ENCODE measurements around the gene SFXN3.
A peak's percentile ranks its signal among the peaks of the same experiment; 100 is the strongest.

Gene SFXN3, protein sequence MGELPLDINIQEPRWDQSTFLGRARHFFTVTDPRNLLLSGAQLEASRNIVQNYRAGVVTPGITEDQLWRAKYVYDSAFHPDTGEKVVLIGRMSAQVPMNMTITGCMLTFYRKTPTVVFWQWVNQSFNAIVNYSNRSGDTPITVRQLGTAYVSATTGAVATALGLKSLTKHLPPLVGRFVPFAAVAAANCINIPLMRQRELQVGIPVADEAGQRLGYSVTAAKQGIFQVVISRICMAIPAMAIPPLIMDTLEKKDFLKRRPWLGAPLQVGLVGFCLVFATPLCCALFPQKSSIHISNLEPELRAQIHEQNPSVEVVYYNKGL

GRCh38 chr10:101031128-101031795, at the start of gene SFXN3, which contains the start of gene PDZD7:
Gene SFXN3, plus strand, starts transcription at chr10:101031234. Its CDS starts 3,461 bp downstream, at chr10:101034695.
Gene PDZD7, minus strand, starts transcription at chr10:101031129. Its CDS starts 910 bp downstream, at chr10:101030219.
- peak; percentile 98 for DNase-seq

DNA sequence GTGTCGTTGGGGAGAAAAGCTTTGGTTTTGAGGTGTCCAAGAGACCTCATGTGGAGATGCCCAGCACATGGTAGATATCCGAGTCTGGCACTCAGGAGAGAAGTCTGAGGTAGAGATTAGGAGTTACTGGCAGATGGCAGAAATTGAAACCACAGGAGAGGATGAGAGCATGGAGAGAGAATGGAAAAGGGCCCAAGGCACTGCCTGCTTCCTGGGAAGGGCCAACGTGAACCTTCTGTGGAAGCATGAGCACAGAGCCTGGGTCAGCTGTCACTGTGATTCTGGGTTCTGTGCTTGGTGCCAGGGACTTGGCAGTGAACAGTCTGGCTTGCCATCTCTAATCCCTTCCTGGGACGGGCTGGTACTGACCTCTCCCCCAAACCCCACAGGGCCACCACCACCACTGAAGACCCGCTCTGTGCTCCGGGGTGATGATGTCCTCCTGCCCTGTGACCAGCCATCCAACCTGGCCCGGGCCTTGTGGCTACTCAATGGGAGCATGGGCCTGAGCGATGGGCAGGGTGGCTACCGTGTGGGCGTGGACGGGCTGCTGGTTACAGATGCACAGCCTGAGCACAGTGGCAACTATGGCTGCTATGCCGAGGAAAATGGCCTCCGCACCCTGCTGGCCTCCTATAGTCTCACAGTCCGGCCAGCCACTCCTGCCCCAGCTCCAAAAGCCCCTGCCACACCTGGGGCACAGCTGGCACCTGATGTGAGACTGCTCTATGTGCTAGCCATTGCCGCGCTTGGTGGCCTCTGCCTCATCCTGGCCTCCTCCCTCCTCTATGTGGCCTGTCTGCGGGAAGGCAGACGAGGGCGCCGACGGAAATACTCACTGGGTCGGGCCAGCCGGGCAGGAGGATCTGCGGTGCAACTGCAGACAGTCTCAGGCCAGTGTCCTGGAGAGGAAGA, 47.9 kb upstream of the SFXN3 start:
- DNase-seq: no peak

- DNase-seq: no peak
These were observed 47.0 kb upstream of the SFXN3 start for GRCh38 chr10:100983868-100984671.

DNA sequence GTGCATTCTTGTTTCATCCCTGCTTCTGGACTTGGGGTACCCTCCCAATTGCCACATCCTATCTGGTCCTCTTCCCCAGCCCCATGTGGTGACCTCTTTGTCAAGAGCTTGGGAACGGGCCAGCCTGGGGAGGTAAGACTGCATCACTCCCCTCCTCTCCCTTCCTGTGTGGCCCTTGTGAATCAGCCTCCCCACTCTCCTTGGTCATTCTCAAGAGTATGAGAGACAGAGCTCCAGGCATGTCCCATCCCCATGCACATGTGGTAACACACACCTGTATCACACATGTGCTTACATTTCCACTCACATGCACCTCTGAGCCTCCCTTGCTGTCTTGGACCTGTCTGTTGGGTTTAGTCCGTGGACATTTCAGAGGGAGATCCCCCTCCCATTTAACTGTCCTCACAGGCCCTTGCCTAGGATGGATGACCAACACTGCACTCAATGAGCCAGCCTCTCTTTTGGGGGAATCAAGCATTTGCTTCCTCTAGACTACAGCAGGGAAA, 46.3 kb upstream of the SFXN3 start:
- no peak for DNase-seq

- no peak for DNase-seq
These were observed 45.7 kb upstream of the SFXN3 start for GRCh38 chr10:100985336-100985735.

GRCh38 chr10:100986623-100986951, 44.4 kb upstream of the SFXN3 start:
- no peak for DNase-seq

- DNase-seq: peak; percentile 91
These were observed 43.9 kb upstream of the SFXN3 start, which contains the start of the genes MRPL43 and TWNK for GRCh38 chr10:100986952-100987684. Gene MRPL43, minus strand, starts transcription at chr10:100987497. Its CDS starts 54 bp downstream, at chr10:100987443. Gene TWNK, plus strand, starts transcription at chr10:100987543. Its CDS starts 668 bp downstream, at chr10:100988211.

- DNase-seq: no peak
These were observed 43.4 kb upstream of the SFXN3 start for GRCh38 chr10:100987685-100988049.

DNA sequence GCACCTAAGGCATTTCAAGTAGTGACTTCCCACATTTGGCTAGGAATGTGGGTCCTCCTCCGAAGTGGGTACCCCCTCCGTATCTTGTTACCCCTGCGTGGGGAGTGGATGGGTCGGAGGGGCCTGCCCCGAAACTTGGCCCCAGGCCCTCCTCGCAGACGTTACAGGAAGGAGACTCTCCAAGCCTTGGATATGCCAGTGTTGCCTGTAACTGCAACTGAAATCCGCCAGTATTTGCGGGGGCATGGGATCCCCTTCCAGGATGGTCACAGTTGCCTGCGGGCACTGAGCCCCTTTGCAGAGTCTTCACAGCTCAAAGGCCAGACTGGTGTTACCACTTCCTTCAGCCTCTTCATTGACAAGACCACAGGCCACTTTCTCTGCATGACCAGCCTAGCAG, 42.9 kb upstream of the SFXN3 start:
- DNase-seq: no peak

DNA sequence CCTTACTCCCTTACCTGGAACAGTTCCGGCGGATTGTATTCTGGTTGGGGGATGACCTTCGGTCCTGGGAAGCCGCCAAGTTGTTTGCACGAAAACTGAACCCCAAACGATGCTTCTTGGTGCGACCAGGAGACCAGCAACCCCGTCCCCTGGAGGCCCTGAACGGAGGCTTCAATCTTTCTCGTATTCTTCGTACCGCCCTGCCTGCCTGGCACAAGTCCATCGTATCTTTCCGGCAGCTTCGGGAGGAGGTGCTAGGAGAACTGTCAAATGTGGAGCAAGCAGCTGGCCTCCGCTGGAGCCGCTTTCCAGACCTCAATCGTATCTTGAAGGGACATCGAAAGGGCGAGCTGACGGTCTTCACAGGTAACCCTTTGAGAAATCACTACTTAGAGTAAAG, 41.9 kb upstream of the SFXN3 start:
- DNase-seq: no peak

GRCh38 chr10:100993986-100994708, 36.9 kb upstream of the SFXN3 start:
- DNase-seq: no peak

- DNase-seq: no peak
These were observed 35.9 kb upstream of the SFXN3 start for GRCh38 chr10:100995181-100995580.

DNA sequence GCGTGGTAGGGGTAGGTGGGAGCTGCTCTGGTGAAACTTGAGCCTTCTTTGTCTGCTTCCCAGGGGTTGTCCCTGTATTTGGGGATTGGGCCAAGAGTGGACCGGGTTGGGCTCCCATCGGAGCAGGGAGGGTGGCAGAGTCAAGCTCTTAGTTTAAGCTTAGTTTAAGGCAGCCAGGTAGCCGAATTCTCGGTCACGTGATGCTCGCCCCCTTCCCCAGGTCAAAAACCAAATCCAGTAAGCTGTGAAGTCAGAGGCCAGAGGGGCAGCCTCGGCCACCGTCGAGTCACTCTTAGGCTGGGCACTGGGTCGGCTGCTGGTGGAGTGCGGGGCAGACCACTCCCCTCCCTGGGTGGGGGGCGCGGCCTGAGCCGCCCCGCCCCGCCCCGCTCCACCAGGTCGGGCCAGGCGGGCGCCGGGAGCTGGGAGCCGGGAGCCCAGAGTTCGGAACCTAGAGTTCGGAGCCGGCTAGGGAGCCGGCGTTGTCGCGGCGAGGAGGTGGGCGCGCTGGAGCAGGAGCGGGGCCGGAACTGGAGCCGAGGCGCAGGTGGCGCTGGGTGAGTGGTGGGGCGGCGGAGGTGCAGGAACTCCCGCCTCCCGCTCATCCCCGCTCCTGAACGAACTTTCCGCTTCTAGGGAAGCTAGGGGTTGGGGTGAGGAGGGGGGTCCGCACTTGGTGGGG, 34.2 kb upstream of the SFXN3 start:
- peak; percentile 50 for DNase-seq

DNA sequence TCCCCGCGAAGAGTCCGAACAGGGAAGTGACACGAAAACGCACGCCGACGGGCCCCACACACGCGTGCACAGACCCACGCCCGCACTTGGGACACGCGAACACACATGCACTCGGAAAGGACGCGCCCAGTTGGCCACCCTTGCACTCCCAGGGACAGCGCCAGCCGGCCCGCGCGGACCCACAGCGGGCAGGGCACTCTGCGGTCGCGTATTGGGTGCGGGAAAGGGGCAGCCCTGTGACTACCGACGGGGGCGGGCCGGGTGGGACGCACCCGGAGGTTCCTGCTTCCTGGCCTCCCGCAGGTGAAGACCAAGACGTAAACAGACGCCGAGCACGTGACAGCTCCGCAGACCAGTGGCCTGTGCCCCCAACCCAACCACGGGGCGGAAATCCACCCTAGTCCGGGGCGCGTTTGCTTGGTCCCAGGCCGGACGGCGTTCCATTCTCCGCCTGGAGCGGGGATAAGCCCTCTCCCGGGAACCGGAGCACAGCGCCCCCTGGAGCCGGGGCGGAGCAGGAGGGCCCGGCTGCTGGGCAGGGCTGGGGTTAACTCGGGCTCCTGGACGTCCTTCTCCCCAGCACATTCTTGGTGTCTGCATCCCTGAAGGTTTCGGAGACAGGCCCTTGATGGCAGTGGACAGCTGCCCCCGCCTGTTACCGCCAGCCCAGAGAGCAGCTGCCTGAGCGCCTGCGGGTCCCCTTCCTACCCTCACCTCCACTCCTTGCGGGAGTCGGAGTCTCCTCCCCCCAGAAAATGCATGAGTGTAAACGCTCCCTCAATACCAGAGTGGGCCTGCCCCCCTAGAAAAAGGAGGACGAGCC, 33.5 kb upstream of the SFXN3 start:
- peak; percentile 81 for DNase-seq

DNA sequence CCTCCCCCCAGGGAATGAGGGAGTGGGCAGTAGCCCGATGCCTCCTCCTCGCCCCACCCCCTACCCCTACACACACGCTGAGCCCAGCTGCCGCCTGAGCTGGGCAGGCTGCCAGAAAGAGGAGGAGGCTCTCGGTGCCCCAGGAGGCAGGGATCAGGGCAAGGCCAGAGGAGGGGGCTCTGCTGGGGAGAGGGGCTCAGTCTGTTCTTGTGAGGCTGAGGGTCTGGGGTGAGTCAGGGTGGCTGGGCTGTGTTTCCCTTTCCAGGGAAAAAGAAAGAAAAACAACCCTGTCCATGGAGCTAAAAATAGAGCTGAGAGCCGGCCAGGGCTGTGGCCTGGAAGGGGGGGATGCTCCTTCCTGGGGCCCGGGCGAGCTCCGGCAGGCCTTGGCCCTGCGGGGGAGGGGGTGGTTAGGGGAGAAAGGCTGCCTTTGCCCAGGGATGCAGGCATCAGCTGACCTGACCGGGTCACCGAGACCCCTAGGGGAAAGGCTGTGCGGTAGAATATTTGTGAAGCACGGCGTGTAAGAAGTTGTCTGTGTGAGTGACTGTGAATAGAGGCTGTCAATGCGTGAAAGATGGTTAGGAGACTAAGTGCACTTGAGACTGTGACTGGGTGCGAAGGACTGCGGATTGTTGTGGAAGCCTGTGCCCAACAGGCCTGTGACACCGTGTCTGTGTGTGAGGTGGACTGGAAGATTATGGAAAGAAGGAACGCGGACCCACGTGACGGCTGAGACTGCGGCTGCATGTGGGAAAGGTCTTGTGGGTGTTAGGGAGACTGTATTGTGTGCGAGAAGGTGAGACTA, 32.6 kb upstream of the SFXN3 start:
- DNase-seq: peak; percentile 76

DNA sequence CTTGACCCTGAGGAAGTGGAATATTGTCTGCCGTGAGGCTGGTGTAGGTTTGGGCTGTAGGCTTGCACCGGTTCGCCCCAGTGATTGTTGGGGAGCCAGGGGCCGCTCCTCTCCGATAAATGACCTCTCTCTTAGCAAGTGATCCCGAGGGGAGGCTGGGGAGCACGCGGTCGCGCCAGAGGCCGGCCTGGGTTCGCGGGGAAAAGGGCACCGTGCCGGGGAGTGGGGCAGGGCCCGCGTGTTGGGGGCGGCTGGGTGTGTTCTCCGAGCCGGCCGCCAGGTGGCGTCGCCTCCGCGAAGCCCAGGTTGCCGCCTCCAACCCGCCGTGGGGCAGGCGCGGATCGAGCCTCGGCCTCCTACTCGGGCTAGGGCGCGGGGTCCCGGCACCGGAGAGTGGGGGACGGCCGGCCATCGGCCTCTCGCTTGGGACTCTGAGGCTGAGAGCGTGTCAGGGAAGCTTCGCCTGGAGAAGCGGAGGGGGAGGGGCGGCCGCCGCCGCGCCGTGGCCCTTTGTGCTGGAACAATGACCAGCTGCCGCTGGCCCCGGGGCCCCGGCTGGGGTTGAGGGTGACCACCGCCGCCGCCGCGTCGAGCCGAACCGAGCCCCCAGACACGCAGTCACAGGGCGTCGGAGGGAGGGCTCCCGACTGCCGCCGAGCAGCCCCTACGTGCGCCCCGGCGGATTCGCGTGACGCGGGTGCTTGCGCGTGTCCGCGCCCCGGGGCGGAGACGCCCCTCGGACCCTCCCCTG, 31.9 kb upstream of the SFXN3 start:
- DNase-seq: peak; percentile 85

DNA sequence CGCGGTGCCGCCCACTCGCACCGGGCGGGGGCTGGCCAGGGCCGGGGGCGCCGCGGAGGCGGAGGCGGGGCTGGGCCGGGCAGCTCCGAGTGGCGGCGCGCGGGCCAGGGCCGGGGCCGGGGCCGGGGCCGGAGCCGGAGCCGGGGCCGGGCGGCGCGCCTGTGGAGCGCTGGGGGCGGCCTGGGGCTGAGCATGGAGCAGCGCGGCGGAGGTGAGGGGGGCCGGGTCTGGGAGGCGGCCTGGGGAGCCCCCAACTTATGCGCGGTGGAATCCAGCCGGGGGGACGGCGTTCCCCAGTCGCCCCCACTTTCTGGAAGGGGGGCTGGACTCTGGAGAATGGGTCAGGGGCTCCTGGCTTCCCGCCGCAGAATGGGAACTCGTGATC, 31.3 kb upstream of the SFXN3 start, which contains the start of gene LZTS2:
LZTS2 (plus strand) TSS at position 67 of the 385 bp plus-strand sequence. CDS start 2,731 bp downstream, outside the sequence.
- no peak for DNase-seq

Data from activated CD4-positive, alpha-beta T cell treated with anti-CD3 and anti-CD28 coated beads for 48 hours (primary cell).